HG03025 (cell line): ENCODE measurements around the gene ITGB5.
"Not testable (repeated sequence)": the region's sequence is repeated elsewhere in the genome, so short reads cannot be mapped to it uniquely, and the experiment has no call there.

ENCODE experiments used
- ATAC-seq: cut with Tn5 transposase; IDR thresholded peaks from one replicate; pipeline ENCODE4 v1.9.1; 2021; ENCODE audit warnings: mild to moderate bottlenecking, moderate library complexity; ENCODE audit not compliant: unreplicated experiment, low FRiP score

ITGB5 gene

GRCh38 chr3:124791142-124791541 lies 96.0 kb downstream of the ITGB5 start:
- no peak for ATAC-seq

DNA sequence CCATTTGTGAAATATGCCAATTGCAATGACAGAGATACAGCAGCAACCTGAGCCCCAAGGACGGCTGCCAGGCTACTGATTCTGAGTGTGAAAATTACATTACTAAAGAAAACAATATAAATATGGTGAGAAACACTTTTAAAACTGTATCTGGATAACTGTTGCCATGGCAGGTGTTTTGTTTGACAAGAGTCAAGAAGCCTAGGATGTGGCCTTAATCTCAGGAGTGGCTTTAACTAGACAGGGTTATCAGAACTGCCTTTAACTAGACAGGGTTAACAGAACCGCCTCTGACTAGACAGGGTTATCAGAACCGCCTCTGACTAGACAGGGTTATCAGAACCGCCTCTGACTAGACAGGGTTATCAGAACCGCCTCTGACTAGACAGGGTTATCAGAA lies 98.1 kb downstream of the ITGB5 start:
- not testable (repeated sequence) for ATAC-seq

DNA sequence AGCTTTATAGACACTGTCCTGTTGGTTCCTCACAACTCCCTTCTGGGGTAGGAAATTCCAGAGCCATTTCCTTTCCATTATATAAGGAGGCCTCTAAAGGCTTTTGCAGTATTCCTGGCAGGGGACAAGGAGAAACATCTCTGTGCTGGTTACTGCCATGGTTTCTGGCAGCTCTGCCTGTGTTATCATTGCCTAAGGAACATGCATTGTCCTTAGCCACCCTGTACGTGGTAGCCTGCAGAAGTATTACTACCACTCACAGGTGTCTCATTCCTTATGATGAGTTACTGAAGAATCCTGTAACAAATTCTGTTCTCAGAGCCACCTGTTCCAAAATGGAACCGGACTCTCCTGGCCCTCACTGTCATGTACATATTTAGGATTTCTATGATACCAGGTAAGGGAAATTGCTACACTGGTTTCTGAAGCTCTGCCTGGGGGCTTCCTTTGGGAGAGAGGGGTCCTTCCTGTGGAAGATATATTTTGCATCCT lies 98.9 kb downstream of the ITGB5 start:
- no peak for ATAC-seq

GRCh38 chr3:124787476-124788195 lies 99.5 kb downstream of the ITGB5 start:
- no peak for ATAC-seq

GRCh38 chr3:124786511-124787241 lies 100.5 kb downstream of the ITGB5 start:
- no peak for ATAC-seq

DNA sequence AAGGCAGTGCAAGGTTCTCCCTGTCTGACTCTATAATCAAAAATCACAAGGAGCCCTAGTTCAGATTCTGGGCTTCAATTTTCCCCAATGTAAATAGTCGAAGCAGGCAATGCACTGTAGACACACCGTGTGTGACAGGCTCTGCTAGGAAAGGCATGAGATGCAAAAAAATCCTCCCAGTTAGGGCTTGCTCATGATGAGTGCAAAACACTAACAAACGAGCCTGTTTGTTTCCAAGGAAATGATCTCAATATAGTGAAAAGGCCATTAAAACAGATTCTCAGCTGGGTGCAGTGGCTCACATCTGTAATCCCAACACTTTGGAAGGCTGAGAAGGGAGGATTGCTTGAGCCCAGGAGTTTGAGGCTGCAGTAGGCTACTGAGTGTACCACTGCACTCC lies 101.2 kb downstream of the ITGB5 start:
- no peak for ATAC-seq

DNA sequence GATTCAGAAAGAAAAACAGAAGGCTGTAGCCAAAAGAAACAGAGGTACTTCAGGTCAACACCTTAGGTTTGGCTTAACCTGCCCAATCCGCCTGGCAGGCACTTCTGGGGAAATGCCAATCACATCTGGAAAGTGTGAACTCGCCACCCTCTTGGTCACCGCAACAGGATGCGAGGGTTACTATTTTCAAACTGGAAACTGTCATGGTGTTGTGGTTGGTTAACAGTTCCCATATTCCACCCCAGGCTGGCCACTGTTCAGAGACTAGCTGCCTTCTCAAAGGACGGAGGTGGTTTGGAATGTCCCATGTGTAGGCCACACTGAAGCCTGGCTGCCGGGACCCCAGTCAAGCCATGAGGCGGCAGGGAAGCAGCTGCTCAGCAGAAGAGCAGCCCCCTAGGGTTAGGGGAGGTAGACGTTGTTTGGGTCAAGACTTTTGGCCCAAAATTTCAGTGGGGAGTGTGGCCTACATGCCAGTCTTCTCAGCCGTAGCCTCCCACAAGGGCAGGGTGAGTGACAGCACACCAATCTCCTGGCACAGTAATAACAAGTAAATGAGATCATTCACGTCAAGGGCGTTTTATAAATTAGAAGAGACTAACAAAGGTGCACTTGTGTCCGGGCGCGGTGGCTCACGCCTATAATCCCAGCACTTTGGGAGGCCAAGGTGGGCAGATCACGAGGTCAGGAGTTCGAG lies 102.3 kb downstream of the ITGB5 start:
- ATAC-seq: no peak

DNA sequence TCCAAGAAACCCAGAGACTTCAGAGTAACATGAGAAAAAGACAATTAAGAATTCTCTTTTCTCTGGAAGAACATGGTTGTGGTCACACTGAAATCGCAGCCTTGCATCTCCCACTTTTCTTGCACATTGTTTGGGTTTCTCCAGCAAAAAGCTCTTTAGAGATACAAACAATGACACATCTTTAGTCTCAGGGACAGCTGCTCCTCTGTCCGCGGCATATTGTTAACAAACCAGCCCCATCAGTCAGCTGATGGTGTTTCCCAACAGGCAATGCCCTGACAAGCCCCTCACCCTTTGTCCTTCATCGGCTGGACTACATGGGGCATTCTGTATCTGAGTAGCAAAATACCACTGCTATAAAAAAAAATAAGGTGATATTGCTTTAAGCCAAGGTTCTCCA lies 103.5 kb downstream of the ITGB5 start:
- no peak for ATAC-seq

GRCh38 chr3:124782377-124782712 lies 104.8 kb downstream of the ITGB5 start:
- ATAC-seq: not testable (repeated sequence)

DNA sequence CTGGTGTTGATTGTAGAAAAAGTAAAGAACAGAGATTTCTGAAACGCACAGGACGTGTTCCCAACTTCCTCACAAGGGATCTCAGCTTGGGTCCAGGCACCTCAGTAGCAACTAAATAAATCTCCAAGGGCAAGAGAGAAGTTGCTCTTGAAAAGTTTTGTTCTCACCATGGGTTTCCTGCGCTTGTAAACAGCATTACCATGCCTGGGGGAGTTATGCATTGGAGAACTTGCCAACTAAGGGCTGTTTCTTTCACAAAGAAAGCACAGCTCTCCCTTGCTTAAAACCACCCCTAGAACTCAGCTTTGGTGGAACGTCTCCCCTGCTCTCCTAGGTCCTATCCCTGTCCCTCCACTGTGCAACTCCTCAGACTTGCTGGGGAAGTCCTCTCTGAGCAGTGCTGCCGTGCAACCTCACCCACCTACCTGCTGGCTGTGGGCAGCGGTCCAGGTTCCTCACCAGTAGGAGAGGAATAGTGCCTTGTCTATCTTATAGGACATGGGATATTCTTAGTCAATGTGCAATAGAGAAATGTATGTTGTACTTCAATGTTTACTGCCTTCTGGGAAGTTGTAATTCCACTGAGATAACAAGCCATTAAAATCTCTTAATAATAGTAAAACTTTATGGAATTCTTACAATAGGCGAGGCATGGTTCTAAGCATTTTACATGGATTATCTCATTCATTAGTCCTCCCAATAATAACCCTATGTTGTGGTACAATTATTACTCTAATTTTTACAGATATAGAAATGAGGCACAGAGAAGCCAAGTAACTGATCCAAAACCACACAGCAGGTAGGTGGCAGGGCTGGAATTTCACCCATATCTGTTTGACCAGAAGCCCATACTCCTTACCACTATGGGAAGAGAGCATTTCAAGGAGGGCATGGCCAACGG lies 105.4 kb downstream of the ITGB5 start:
- ATAC-seq: no peak

DNA sequence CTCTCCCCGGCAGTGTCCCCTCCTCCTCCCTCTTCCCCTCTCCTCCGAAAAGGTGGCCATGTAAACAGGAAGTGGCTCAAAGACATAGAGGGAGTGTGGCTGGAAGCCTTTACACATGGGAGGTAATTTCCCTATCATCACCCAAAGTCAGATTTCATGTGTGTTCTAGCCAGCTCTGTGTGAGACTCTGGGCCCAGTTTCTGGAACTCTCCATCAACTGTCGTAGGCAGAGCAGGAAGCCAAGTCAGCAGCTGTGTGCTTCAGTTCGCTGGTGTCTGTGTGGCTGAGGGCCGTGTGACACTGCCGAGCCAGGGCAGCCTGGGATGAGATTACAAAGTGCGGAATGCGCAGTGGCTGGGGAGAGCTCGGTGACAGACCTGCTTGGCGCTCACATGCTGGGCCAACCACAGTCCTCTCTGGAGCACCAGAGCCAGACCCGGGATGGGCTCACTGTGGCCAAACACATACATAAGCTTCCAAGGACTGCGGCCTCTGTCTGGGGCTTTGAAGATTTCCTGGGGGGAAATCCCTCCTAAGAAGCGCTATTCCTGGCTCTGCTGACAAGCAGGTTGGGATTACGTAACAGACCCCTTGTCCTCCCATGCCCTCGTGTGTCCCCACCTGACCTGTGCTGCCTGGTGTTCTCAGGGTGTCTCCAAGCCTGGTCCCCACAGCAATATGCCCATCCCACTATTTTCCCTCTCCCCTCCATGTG lies 106.2 kb downstream of the ITGB5 start:
- no peak for ATAC-seq

DNA sequence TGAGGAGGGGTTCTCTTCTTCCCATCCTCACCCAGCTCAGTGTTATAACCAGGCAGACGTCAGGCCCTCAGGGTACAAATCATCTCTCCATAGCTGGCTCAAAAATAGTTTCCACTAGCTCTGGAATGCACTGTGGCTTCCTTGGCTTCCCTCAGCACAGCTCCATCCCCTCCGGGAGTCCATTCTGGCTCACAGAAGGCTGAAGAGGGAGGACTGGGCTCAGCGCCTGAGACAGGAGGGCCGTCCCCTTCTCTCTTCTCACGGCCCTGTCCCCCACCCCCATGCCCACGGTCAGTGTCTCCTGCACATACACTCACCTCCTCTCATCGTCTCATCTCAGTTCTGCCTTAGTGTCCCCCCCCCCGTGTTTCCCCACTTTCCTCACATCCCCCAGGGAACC lies 106.8 kb downstream of the ITGB5 start:
- ATAC-seq: no peak

- ATAC-seq: no peak
Measured at GRCh38 chr3:124779751-124780191, 107.4 kb downstream of the ITGB5 start.

DNA sequence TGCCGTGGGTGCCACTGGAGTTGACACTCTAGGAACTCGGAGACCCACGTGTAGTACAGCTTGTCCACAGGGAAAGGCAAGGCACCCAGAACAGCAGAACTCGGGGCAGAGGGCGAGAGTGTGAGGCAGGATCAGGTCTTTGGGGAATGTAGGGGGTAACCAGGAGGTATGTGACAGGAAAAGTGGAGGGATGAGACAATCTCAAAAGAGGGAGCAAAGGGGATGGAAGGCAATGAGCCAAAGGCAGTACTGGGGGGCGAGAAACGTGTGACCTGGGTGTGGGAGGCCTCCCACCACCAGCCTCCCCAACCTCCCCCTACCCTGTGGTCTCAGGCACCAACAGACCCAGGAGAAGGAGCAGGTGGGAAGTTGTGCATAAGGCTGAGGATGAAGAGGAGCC lies 108.0 kb downstream of the ITGB5 start:
- no peak for ATAC-seq

GRCh38 chr3:124777762-124778470 lies 109.2 kb downstream of the ITGB5 start:
- no peak for ATAC-seq

GRCh38 chr3:124776856-124777255 lies 110.3 kb downstream of the ITGB5 start:
- no peak for ATAC-seq

DNA sequence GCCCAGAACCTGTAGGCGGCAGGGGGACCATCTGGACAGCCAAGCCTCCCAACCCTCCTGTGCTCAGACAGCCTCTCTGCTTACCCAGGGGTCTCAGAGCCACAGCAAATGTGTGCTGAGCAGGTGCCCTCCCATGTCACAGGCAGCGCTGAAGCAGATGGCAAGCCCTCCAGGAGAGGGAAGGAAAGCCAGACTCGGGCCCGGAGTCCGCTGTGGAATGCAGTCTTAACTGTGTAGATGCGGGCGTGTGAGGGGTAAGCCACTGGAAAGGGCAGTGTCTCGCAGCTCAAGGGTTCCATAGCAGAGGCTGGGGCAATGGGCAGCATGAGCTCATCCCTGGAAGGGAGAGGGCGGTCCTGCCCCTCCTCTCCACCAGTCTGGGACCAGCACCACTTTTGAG lies 111.3 kb downstream of the ITGB5 start:
- no peak for ATAC-seq

GRCh38 chr3:124774841-124775402 lies 112.2 kb downstream of the ITGB5 start:
- ATAC-seq: no peak

GRCh38 chr3:124774327-124774718 lies 112.8 kb downstream of the ITGB5 start:
- ATAC-seq: no peak
